Vagina (tissue), 2 donors: Measurements from ENCODE around the gene ETS1.

Source experiments
- CTCF ChIP-seq, 3 experiments: fragments of 450-650 bp in 2 of 3; fragments of 200-600 bp in 1 of 3; sonication (generic) in 1 of 3; IDR thresholded peaks; one replicate each; pipeline ENCODE4 v1.5.1; 2017 to 2019; ENCODE audit warnings: antibody characterized with exemption in 3 of 3, mild to moderate bottlenecking in 2 of 3, moderate library complexity in 2 of 3
- POLR2A ChIP-seq, 2 donors: fragments of 450-650 bp; IDR thresholded peaks; one replicate each; pipeline ENCODE4 v1.6.1; 2017; ENCODE audit warnings: antibody characterized with exemption in 2 of 2, mild to moderate bottlenecking in 2 of 2, moderate library complexity in 2 of 2
- POLR2AphosphoS5 ChIP-seq, 2 donors: sonication (generic); formaldehyde crosslinking; IDR thresholded peaks; one replicate each; pipeline ENCODE4 v1.9.0; 2017; ENCODE audit warnings: antibody characterized with exemption in 2 of 2, mild to moderate bottlenecking in 2 of 2, low read depth in 1 of 2; ENCODE audit not compliant: insufficient read depth in 1 of 2

- TF ChIP-seq POLR2AphosphoS5 (IDR thresholded peaks at IDR 0.05; ENCODE audit: insufficient read depth in 1 of 2, low read depth in 1 of 2) (no peak), POLR2A (IDR thresholded peaks at IDR 0.05) (no peak), CTCF (IDR thresholded peaks at IDR 0.05) (no peak)
These were observed 129.5 kb downstream of the ETS1 start for GRCh38 chr11:128457874-128458273.
